Activated CD4-positive, CD25-positive, alpha-beta regulatory T cell (primary cell): Measurements from ENCODE around the gene KLK8.

Experiments
- DNase-seq, 4 experiments: peaks; one replicate each; lab custom pipeline; 2025; lab: John Stamatoyannopoulos, UW

KLK8 gene, protein sequence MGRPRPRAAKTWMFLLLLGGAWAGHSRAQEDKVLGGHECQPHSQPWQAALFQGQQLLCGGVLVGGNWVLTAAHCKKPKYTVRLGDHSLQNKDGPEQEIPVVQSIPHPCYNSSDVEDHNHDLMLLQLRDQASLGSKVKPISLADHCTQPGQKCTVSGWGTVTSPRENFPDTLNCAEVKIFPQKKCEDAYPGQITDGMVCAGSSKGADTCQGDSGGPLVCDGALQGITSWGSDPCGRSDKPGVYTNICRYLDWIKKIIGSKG

DNA sequence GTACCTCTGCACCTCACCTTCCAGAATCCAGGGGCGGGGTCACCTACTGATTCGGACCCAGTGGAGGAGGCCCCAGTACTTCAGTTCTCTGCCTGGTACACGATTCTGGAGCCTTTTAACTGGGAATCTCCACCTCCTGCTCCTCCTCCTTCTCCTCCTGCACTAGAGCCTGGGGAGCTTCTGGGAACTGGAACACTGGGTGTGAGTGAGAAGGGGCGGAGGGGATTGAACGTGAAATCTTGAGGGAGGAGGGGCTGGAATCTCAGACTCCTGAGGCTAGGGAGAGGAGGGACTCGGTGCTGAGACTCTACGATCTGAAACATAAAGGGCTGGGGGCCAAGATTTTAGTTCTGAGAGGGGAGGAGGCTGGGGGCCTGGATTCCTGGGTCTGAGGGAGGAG is at the start of gene KLK8:
TSS of gene KLK8 (minus strand) at position 90 of the 400 bp plus-strand sequence. CDS start 437 bp downstream, outside the sequence.
- DNase-seq = no peak

DNA sequence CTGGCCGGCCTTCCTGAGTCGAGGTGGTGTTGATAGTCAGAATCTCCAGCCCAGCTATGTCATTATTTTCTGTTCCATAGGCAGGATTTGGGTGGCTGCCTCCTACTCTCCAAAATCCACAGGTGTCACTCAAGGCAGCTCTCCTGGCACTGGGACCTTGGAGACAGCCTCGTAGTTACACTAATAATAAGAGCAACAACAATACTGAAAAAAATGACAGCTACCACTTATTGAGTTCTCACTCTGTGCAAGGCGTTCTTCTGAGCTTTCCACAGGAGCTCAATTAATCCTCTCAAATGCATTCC is 45.6 kb upstream of the KLK8 start:
- no peak for DNase-seq

DNA sequence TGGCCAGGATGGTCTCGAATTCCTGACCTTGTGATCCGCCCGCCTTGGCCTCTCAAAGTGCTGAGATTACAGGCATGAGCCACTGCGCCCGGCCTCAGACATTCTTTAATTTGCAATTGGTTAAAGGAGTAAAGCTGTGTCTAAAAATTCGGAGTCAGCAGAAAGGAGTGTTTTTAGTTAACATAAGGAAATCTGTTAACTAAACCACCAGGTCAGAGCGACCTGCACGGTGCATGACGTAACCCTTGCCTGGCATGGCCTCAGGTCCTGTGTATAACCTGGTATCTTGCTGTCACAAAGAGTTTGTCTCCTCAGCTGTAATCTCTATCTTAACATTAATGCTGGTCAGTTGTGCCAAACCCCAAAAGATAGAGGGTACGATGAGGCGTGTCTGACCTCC is 42.9 kb upstream of the KLK8 start:
- DNase-seq = no peak

DNA sequence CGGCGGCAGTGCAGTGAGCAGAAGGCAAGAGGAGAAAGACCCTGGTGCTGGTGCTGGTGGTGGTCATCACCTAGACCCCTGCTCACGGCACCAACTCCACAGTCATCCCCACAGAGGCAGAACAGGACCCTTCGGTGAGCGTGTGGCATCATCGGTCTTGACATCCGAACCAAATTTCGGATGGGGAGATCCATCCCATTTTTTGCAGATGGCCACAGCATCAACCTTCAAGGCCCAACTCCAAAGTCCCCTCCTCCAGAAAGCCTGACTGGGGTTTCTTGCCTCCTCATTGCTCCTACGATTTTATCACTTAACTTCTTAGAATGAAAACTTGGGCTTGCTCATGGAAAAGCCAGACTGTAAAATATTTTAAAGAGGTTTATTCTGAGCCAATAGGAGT is 42.1 kb upstream of the KLK8 start:
- DNase-seq = no peak

DNA sequence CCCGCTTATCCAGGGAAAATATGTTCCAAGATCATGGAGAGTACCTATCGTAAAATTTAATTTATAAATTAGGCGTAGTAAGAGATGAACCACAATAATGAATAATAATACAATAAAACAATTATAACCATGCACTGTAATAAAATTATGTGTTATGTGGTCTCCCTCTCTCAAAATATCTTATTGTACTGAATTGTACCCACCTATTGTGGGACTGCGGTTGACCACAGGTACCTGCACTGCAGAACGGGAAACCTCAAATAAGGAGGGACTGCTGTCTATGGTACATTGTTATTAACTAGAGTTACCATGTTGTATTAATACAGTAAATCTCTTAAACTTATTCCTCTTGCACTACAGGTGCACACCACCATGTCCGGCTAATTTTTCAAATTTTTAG is 38.7 kb upstream of the KLK8 start:
- no peak for DNase-seq

DNA sequence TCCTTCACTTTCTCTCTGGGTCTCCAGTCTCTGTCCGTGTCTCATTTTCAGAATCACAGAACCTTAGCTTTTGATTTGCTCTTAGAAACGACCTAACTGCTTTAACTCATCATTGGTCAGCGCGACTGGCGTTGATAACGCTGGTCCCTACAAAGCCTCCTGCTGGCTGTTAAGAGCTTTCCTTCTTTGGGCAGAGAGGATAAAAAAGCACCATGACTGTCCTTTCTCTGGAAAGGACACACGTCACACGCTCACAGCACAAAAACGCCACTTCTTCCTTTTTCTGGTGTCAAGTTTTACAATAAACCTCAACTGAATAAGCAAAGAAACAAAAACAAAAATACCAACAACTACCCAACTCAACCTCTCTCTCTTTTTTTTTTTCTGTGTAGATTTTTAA is 35.1 kb upstream of the KLK8 start:
- DNase-seq = no peak

DNA sequence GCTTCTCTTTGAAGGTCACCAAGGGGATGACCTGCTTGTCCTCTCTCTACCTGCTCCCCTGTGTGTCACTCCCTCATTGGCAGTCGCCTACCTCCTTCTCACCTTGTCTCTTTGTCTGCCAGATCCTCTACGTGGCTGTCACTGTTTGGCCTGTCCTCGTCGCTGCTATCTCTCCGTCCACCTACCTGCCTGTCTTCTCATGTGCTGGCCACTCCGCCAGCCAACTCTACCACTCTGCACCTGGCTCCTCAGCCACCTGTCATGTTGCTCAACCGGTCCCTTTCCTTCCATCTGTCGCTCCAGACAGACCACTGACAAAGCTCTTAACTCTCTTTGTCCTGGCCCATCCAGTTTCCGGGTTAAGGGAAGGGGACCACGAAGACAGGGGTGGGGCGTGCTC is 33.3 kb upstream of the KLK8 start, which contains the start of gene KLK12:
TSS of gene KLK12 (minus strand) at position 299 of the 400 bp plus-strand sequence. CDS start 381 bp downstream, outside the sequence.
- DNase-seq = no peak

DNA sequence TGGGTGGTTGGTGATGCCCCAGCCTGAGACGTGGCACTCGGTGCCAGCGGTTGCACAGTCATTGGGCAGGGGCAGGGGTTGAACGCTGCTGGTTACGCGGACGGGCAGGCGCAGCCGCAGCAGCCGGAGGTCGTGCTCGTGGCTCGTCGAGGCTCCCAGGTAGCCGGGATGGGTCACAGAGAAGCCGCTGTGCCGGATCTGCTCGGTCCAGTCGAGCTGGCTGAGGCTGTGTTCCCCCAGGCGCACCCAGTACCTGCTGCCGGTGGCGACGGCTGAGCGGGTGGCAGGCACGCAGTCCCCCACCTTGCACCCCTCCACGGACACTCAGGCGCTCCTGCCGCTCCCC is 30.4 kb upstream of the KLK8 start:
- DNase-seq = no peak

DNA sequence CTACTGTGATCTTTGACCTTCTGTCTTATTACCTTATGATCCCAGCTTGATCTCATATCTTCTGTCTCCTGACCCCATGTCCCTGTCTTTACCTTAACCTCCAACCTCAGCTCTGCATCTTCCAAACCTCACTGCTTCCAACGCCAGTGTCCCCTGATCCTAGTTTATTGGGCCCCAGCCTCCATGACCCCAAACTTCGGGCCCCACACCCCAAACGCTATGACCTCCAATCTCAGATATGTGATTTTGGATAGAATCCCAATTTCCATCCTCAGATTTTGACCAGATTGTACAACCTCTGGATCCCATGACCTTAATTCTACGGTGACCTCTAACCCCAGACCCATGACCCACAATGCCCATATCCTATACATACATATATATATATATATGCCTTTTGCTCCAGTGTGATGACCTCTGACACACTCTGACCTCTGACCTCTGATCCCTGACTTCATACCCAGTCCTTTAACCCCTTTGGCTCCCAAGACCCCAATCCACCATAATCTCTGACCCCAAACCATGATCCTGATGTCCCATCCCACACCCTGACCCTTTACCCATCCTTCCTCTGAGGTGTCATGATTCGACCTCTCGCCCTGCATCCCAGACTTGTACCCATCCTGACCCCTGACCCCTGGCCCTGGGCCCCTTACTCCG is 29.9 kb upstream of the KLK8 start:
- DNase-seq = no peak

DNA sequence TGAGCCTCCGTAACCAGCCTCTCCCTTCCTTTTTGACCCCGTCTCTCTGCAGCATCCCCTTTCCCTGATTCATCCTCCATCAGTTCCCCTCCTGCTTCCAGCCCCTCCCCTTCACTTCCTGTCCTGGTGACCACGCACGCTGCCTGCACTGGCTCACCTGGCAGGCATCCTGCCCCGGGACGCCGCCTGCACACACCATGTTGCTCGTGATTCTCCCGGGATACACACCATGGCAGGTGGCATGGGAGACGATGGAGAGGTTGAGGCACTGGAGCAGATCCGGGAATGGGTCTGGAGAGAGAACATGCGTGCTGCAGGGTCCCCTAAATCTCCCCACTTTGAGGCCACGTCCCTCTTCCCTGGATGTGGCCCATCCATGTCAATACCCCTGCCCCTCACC is 29.2 kb upstream of the KLK8 start:
- DNase-seq = no peak

DNA sequence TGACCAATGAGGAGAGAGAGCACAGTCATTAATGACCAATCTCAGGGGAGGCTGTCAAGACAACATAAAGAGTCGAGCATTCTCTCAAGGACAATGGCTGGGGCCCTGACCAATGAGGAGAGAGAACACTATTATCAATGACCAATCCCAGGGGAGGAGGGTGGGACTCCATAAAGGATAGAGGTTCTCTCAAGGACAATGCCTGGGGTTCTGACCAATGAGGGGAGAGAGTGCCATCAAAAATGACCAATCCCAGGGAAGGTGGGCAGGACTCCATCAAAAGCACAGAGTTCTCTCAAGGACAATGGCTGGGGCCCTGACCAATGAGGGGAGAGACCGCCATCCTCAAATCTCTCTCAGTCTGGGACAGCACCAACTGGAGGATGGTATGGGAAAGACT is 28.3 kb upstream of the KLK8 start:
- no peak for DNase-seq

DNA sequence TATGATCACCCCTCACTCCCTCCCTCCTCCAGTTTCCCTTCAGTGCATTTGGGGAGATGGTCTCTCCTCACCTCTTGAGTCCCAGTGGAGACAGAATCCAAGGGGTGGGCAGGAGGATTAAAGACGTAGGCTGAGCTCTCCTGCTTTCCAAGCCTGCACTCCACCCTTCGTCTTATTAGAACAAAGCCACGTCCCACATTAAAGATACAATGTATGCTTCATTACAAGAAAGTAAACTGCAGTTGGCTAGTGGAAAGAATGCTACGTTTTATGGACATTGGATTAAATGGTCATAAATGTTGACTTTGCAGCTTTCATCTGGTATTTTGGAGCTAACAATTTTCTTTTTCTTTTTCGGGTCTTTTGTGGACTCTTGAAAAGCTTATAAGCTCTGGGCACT is 26.5 kb upstream of the KLK8 start:
- no peak for DNase-seq

DNA sequence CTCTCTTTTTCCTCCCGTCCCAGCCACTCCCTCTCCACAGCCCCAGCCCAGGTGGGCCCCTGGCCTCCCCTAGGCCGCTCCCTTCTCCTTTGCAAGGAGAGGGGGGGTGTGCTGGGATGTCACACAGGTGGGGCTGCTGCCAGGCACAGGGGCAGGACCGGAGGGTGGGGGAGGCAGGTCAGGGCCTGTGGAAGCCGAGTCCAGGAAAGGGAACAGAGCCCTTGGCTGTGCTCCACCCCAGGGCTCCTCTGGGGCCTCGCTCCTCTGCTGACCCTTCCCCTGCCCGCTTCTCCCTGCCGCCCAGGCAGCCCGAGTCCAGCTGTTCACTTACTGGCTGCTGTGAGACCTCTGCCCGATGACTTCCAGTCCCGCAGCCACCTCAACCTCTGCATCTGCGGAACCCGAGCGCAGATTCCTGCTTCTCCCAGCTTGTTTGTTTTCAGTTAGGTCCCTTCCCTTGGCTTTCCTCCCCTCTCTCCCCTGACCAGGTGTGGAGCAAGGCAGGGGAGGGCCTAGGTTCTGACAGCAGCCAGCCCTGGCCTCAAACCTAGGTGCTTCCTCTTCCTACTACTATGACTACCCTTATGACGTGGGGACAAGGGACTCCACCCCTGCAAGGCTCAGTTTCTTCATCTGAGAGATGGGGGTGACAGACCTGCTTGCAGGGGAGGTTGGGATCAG is 25.9 kb upstream of the KLK8 start:
- no peak for DNase-seq

DNA sequence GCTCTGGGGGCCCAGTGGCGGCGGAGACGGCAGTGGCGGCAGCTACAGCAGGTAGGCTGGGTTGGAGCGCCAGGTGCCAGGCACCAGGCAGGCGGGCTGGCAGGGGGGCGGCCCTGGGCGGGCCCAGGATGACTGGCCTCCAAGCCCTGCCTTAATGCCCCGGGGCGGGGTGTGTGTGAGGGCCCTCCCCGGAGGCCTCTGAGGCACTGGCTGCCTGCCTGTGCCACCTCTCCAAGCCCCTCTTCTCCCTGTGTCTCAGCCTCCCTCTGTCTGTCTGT is 25.1 kb upstream of the KLK8 start, which contains the start of gene KLK11:
TSS of gene KLK11 (minus strand) at position 63 of the 278 bp plus-strand sequence. CDS start 985 bp downstream, outside the sequence.
- DNase-seq = no peak

DNA sequence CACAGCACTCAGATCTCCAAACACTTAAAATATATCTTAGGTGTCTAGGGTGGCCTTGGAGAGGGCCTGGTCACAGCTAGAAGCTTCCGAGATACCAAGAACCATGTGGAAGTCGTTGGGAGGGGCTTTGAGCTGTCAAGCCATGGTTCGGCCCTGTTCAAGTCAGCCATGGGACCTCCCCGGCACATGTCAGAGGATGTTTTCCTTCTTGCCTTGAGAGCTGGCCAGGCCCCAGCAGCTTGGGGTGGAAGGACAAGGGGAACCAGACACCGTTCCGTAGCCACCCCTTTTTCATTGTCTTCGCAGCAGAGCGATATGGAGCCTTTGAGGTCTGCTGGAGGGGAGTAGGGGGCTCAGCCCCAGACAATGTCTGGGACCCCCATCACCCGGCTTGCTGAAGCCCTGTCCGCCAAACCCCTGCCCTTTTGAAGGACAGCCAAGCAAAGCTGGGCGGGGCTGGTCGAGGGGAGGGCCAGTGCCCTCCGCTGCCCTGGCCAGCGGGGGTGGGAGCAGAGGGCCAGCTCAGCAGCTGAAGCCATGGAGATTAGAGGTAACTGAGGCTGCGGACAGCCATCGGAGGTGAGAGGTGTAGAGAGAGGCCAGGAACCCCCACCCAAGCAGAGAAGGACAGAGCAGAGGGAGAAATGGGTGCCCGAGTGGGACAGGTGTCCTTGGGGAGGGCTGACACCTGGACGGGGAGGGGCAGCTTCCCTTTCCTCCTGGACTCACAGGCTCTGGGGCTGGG is 24.6 kb upstream of the KLK8 start:
- DNase-seq = no peak

DNA sequence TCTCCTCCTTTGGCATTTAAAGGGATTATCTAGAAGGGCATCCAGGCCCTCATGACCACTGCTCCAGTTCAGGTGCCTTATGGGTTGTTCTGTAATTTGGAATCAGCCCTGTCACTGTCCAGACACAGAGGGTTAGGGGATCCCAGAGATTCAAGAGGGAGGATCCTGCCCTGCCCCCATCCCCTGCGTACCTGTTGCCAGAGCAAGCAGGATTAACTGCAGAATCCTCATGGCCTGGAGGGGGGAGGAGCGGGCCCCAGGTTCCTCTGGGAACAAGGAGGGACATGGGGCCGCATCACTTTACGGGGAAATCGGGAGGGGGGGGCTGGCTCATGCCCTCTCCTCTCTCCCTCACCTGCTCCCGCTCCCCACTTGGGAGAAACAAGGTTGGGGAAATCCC is 24.0 kb upstream of the KLK8 start:
- DNase-seq = no peak

DNA sequence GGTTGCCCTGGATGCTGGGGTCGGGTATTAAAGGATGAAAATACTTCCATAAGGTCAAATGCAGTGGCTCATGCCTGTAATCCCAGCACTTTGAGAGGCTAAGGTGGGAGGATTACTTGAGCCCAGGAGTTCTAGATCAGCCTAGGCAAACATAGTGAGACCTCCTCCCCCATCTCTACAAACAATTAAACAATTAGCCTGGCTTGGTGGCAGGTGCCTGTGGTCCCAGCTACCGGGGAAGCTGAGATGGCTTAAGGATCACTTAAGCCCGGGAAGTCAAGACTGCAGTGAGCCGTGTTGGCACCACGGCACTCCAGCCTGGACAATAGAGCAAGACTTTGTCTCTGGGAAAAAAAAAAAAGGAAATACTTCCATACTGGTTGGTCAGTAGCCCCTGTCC is 23.5 kb upstream of the KLK8 start:
- no peak for DNase-seq

DNA sequence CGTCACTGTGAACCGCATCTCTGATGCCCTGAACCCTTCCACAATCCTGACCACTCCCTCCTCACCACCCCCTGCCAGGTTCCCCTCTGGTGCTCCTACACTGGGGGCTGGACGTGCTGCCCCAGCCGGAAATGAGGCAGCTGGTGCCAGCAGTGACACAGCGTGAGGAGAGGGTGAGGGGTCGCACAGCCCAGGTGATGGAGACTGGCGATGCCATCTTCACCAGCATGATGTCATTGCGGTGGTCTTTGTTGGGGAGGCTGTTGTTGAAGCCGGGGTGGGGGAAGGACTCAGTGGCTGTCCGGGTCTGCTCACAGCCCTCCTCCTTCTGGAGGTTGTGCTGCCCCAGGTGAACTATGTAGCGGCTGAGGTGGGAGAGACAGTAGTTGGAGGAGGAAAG is 22.5 kb upstream of the KLK8 start:
- no peak for DNase-seq

DNA sequence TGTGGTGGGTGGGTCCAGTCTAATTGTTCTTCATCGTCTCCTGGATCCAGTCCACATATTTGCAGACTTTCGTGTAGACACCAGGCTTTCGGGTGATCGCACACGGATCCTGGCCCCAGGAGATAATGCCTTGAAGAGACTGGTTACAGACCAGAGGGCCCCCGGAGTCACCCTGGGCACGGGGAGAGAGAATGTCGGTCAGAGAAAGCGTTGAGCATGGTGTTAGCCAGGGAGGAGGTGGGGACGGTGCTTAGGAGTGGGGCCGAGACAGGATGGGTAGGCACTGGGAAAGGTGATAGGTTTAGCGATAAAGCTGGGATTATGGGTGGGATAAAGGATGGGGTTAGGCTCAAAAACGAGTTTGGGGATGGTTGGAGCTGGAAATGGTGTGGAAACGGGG is 21.1 kb upstream of the KLK8 start:
- DNase-seq = no peak

DNA sequence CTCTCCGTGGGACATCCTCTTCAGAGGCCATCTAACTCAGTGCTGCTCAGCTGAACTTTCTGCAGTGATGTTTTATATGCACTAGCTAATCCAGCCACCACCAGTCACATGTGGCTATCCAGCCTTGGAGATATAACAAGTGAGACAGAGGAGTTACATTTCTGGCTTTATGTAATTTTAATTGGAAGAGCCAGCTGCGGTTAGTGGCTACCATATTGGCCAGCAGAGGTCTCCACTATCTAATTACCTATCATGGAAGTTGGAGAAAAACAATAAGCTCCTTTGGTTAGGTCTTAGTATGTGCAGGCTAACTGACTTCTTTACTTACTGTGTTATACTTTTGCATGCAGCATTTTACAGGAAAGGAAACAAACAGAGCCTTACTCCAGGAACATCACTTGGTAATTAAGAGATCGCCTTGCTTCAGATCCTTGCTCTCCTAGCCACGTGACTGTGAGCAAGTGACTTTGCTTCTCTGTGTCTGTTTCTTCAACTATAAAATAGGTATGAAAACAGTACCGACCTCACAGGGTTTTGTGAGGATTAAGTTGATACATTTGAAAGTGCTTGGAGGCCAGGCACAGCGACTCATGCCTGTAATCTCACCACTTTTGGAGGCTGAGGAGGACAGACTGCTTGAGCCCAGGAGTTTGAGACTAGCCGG is 19.7 kb upstream of the KLK8 start:
- no peak for DNase-seq

DNA sequence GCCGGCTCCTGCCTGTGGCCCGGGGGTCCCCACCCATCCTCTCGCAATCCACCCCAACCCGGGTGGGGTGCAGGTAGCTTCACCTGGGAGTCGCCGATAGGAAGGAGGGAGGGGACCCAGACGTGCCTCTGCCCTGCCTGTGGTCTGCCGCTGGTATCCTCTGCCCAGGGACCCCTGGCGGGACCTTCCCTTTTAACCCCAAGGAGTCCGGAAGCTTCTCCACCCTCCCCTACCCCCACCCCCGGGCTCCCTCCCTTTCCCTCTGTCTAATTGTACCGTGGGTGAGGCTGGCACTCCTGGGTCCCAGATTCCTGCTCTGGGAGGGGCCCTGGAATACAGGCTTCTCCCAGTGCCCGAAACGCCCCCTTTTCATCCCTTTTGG is 18.1 kb upstream of the KLK8 start, which contains the start of gene KLK10:
TSS of gene KLK10 (minus strand) at position 166 of the 382 bp plus-strand sequence. CDS start 579 bp downstream, outside the sequence.
- DNase-seq = no peak
